ENCODE data around the gene AGBL2.
"Not testable (repeated sequence)": the region's sequence is repeated elsewhere in the genome, so short reads cannot be mapped to it uniquely, and the experiment has no call there.

- TF ChIP-seq CTCF (IDR thresholded peaks at IDR 0.05; ENCODE audit: borderline replicate concordance, extremely low read depth, low read length, poor library complexity, severe bottlenecking); EZH2 (IDR thresholded peaks at IDR 0.05; ENCODE audit: borderline replicate concordance, low read depth, low read length, severe bottlenecking): not testable (repeated sequence)
These were observed 44.1 kb upstream of the AGBL2 start for GRCh38 chr11:47759291-47759690.
